Fibroblast of the conjunctiva (primary cell): Measurements from ENCODE around the gene PRM3.
A peak's percentile ranks its signal among the peaks of the same experiment; 100 is the strongest.
"Not testable (repeated sequence)": the region's sequence is repeated elsewhere in the genome, so short reads cannot be mapped to it uniquely, and the experiment has no call there.

Experiments
- DNase-seq: peaks from one replicate; pipeline ENCODE4 v3.0.0-alpha.2; 2010; ENCODE audit warnings: low read depth

The PRM3 gene

DNA sequence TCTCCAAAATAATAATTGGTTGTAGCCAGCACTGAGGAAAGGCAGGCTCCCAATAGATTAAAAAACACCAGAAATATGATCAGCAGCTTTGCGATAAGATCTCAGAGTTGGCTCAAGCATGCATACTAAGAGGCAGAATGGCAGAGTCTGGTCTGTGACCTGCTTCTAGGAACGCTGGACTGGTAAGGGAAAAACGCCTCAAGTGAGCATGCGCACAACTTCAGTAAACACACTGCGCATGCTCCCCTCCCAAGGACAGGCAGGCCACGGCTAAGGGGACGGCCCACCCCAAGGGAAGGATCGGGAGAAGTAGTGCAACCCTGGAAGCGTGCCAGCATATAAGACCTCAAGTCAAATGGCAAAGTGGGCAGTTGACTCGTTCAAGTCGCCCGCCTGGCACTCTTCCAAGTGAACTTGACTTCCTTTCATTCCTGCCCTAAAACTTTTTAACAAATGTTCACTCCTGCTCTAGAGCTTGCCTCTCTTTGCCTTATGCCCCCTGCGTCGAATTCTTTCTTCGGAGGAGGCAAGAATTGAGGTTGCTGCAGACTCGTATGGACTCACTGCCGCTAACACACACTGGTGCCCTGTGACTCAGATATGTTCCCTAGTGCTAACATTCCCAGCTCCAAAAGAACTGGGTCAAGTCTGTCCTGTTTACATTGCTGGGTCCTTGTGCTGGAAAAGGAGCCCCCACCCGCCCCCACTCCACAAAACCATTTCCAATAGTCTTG is 30.1 kb upstream of the PRM3 start:
- DNase-seq: no peak

DNA sequence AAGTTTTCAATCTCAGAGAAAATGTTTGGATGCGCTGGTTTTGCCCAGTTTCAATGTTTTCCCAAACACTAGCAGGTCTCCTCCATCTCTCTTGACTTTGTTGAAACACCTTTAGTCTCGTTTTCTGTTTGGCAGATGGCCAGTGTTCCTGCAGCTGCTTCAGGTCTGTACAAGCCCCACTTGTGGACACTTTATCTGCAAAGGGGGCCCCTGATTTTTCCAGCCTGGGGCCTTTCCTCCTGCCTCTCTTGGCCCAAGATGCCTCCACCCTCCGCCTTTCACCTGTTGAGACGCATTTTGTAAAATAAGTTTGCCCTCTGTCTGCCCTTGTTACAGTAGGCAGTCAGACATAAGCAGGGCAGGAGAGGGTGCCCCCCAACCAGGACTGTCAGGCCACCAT is 29.5 kb upstream of the PRM3 start:
- no peak for DNase-seq

GRCh38 chr16:11301645-11302501 is 28.4 kb upstream of the PRM3 start:
- DNase-seq: no peak

DNA sequence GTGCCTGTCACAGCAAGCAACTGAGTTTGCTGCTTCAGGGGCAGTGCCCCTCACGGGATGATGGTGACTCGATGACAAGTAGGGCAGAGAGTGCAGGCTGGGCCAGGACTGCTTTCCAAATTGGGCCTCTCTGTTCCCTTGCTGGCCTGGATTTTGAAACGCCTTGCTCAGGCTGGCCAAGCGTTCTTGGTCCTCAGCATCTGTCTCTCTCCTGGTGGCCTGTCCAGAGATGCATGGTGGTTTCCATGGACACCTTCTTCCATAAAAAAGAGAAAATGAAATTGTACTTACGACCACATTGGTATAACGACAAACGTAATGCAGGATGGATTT is 27.1 kb upstream of the PRM3 start:
- no peak for DNase-seq

- no peak for DNase-seq
These were observed 26.6 kb upstream of the PRM3 start for GRCh38 chr16:11299865-11300559.

GRCh38 chr16:11298950-11299547 is 25.6 kb upstream of the PRM3 start:
- not testable (repeated sequence) for DNase-seq

- no peak for DNase-seq
These were observed 24.9 kb upstream of the PRM3 start for GRCh38 chr16:11298143-11298900.

DNA sequence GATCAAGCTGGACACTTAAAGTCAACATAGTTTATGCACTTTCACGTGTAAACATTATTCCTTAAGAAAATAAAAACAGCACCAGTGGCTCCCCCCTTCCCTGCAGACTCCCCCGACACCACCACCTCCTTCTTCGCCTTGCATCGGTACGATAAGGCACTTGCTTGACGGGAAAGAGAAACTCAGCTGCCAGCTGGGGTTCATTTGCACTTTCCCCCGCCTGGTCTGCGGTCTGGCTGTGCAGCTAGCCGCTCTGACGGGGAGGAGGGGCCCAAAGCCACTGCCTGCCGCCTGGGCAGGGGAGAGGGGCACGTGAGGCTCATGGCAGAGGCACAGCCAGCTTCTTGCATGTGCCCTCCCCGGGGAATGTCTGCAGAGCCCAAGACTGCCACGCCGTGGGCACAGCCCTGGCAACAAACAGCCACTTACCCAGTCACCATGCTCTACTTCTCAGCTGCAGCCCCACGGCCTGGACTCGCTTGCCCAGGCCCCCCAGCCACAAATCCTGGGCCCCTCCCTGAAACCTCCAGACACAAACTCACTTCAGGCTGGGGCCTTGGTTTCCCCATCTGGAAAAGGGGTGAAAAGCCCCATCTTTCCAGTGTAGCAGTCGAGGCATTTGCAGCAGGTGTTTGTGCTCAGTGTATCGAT is 24.2 kb upstream of the PRM3 start:
- DNase-seq: peak; percentile 40

DNA sequence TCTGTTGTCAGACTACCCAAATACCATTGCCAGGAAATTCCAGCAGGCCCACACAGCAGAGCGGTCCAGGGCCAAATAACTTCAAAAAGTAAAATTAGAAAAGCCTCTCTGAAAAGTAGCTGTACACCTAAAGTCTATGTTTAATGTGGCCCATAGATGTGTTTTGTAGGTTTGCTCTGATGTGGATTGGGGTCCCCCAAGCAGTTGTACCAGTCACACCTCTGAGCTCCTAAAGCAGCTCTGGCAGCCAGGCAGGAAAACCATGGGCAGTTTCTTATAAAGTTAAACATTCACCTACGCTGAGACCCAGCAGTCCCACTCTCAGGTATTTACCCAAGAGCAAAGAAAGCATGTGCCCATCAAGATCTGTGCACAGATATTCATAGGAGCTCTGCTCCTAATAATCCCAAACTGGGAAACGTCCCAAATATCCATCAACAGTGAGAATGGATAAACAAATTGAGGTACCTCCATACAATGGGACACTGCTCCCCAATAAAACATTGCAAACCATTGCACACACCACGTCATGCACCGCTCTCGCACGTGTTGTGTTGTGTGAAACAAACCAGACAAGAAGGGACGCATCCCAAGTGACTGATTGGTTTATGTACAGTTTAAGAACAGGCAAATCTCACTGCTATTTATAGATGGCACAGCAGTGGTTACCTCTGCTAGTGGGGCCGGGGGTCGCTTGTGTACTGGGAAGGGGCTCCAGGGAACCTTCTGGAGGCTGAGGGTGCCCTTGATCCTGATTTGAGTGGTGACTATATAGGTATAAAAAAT is 23.5 kb upstream of the PRM3 start:
- no peak for DNase-seq

DNA sequence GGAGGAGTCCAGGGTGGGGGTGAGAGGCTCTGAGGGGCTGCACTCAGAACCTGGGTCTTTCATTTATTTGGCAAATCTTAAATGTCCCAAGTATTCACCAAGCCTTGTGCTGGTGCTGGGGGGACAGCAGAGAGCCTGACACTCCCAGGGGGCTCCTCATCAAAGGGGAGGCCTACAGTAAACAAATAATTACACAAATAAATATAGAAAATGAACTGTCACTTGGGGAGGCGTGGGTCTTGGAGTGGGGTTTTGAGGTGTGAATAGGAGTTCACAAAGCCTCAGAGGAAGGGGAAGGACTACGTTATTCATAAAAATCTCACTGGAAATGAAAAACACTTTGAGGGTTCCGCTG is 22.9 kb upstream of the PRM3 start:
- no peak for DNase-seq

DNA sequence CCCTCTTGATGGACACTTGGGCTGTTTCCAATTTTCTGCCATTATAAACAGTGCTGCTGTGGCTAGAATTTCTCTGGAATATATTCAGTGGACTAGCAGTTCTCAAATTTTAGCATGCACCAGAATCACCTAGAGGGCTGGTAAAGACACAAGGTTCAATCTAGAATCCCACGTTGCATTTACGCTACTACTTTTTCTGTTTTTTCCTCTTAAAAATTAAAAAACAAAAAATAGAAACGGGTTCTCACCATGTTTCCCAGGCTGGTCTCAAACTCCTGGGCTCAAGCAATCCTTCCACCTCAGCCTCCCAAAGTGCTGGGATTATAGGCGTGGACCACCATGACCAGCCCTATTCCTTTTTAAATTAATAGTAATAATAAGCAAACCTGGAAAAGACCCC is 22.2 kb upstream of the PRM3 start:
- DNase-seq: no peak

GRCh38 chr16:11292076-11292748 is 18.8 kb upstream of the PRM3 start:
- no peak for DNase-seq

DNA sequence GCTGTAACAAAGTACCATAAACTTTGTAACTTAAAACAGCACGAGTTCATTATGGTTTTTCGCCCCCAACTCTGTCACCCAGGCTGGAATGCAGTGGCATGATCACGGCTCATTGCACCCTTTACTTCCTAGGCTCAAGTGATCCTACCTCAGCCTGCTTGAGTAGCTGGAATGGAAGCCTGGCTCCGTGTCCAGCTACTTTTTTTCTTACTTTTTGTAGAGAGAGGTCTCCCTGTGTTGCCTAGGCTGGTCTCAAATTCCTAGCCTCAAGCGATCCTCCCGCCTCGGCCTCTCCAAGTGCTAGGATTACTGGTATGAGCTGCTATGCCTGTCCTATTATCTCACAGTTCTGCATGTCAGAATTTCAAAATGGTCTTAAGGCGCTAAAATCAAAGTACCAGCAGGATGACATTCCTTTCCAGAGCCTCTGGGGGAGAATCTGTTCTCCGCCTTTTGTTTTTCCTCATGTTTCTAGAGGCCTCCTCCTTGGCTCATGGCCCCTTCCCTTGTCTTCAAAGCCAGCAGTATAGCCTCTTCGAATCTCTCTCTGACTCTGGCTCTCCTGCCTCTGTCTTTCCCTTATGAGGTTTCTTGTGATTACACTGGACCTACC is 17.8 kb upstream of the PRM3 start:
- DNase-seq: no peak

DNA sequence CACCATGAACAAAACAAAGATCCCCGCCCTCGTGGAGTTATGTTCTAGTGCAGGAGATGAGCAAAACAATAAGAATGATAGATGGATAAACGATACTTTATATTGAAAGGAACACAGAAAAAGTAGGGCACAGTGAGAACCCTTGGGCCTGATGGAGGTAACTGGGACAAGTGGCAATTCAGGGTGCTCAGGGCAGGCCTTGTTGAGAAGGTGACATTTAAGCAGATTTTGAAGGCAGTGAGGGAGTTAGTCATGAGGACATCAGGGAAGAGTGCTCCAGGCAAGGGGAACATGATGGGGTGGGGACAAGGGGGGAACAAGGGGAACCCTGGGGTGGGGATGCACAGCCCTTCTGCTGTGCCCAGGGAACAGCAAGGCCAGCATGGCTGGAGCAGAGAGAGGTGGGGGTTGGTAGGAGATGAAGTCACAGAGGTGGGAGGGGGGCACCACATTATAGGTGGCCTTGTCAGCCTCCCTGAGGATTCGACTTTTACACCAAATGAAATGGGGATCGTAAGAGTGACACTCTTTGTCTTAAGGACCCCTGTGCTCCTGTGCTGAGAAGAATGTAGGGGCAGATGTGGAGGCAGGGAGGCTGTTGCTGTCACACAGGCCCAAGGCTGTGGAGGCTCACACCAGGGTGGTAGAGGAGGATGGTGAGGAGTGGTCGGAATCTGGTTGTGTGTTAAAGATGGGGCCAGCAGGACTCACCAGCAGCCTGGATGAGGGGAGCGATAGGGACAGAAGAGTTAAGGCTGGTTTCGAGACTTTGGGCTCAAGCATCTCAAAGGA is 16.9 kb upstream of the PRM3 start:
- no peak for DNase-seq

DNA sequence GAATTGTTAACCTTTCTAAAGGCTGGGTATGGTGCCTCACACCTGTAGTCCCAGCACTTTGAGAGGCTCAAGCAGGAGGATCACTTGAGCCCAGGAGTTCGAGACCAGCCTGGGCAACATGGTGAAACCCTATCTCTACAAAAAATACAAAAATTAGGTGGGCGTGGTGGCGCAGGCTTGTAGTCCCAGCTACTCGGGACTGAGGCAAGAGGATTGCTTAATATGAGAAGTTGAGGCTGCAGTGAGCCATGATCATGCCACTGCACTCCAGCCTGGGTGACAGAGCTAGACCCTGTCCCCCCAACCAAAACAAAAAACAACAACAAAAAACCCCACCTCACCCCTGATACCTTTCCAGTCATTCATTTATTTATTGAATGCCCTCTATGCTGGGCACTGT is 16.3 kb upstream of the PRM3 start:
- DNase-seq: not testable (repeated sequence)

DNA sequence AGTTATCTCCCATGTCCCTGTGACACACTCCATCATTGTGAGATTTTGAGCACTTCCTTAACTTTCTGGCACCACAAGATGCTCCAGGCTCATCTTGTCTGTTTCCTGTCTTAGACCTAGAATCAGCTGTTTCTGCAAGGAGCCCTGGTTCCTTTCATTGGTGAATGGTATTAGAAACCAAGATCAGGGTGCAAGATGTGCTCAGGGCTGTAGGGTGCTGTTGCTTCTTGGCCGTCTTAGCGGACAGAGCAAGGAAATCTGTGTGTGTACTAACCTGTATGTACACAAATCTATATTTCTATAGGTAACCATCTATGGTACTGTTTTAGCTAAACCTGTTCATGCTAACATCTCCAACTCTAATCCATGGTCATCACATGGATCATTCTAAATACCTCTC is 15.8 kb upstream of the PRM3 start:
- DNase-seq: no peak

- no peak for DNase-seq
These were observed 12.4 kb upstream of the PRM3 start for GRCh38 chr16:11285842-11286241.

DNA sequence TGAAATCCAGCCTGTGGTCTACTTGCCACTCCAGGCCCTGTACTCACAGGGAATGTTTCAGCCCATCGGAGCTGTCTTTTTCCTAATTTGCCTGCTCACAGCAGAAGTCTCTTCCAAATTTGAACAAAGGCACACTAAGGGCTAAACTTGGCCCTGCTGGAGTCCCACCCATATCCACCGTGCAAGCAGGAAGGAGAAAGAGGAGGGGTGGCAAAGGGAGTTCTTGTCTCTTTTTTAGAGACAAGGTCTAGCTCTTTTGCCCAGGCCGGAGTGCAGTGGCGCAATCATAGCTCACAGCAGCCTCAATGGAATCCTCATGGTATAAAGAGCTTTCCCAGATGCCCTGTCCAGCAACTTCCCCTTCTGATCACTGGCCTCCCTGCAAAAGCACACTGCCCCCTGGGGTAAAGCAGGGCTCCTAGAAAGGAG is 10.4 kb upstream of the PRM3 start:
- DNase-seq: no peak
